ENCODE measurements around the gene ADAM15.
A peak's percentile ranks its signal among the peaks of the same experiment; 100 is the strongest.

The ADAM15 gene

GRCh38 chr1:155078469-155079209 lies 27.5 kb downstream of the ADAM15 start, which contains the start of gene EFNA3:
Gene EFNA3 (plus strand): TSS chr1:155078837. CDS start chr1:155078942, 105 bp downstream.
- no peaks in the 10 kb centered on the region for H3K27me3 ChIP-seq (ENCODE audit: low read length)

DNA sequence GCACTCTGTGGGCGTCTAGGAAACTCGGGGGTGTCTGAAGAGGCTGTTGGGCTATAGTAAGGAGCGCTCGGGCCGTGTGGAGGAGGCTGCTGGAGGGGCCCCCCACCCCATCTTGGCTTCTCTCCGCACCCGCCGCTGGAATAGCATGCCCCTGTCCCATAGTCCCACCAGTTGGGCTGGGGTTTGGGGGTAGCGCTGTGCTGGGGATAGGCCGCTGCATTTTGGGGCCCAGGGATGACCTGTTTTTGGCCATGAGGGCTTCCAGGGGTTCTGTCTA lies 28.0 kb downstream of the ADAM15 start:
- H3K9ac ChIP-seq (ENCODE audit: low read length), result peak overlapping the region; percentile 29
- peak overlapping the region; percentile 73 for H3K4me2 ChIP-seq (ENCODE audit: low read depth, low read length, poor library complexity, severe bottlenecking)
- no peaks in the 10 kb centered on the region for H3K9me3 ChIP-seq (ENCODE audit: insufficient read depth, low read length)
- no peak overlapping the region for H2AFZ ChIP-seq (ENCODE audit: low read depth, low read length, severe bottlenecking)
- H3F3A ChIP-seq (ENCODE audit: insufficient read depth), result no peaks in the 10 kb centered on the region
- H3K27me3 ChIP-seq (ENCODE audit: low read length), result no peaks in the 10 kb centered on the region
- no peaks in the 10 kb centered on the region for H3K36me3 ChIP-seq (ENCODE audit: low read length)
- H3K27ac ChIP-seq (ENCODE audit: low read depth, low read length), result no peak overlapping the region
- H3K9me2 ChIP-seq (replicated peaks; ENCODE audit: insufficient read depth, low read length), result no peaks in the 10 kb centered on the region
- H4K20me1 ChIP-seq (ENCODE audit: low read depth, low read length), result no peaks in the 10 kb centered on the region
- TF ChIP-seq CTCF (IDR thresholded peaks at IDR 0.05; ENCODE audit: insufficient read depth, low read length, poor library complexity, severe bottlenecking), result no peak
- no peak for TF ChIP-seq EZH2phosphoT487 (conservative IDR thresholded peaks at IDR 0.05; ENCODE audit: low read length)
- H3K4me3 ChIP-seq (ENCODE audit: insufficient read depth, low read length, poor library complexity, severe bottlenecking), result peak overlapping the region; percentile 44
- H3K79me2 ChIP-seq (ENCODE audit: insufficient read depth, low read length), result no peaks in the 10 kb centered on the region

More at GRCh38 chr1:155078469-155079209, 27.5 kb downstream of the ADAM15 start, which contains the start of gene EFNA3:
- Histone ChIP-seq H4K20me1 (ENCODE audit: low read depth, low read length) (no peaks in the 10 kb centered on the region), H3K79me2 (ENCODE audit: insufficient read depth, low read length) (no peaks in the 10 kb centered on the region), H3F3A (ENCODE audit: insufficient read depth) (no peaks in the 10 kb centered on the region), H3K36me3 (ENCODE audit: low read length) (no peaks in the 10 kb centered on the region), H2AFZ (ENCODE audit: low read depth, low read length, severe bottlenecking) (no peak within 1 kb of the TSS), H3K4me3 (ENCODE audit: insufficient read depth, low read length, poor library complexity, severe bottlenecking) (peak within 1 kb of the TSS; percentile 44), H3K27ac (ENCODE audit: low read depth, low read length) (no peak within 1 kb of the TSS), H3K9me3 (ENCODE audit: insufficient read depth, low read length) (no peaks in the 10 kb centered on the region), H3K9me2 (replicated peaks; ENCODE audit: insufficient read depth, low read length) (no peaks in the 10 kb centered on the region), H3K9ac (ENCODE audit: low read length) (peak within 1 kb of the TSS; percentile 29), H3K4me2 (ENCODE audit: low read depth, low read length, poor library complexity, severe bottlenecking) (peak within 1 kb of the TSS; percentile 73)
- TF ChIP-seq EZH2phosphoT487 (conservative IDR thresholded peaks at IDR 0.05; ENCODE audit: low read length), result no peak; the same call in 1 of the 2 replicates
- no peak for TF ChIP-seq CTCF (IDR thresholded peaks at IDR 0.05; ENCODE audit: insufficient read depth, low read length, poor library complexity, severe bottlenecking)

GRCh38 chr1:155079487-155080311 lies 28.6 kb downstream of the ADAM15 start:
- Histone ChIP-seq H3K9me3 (ENCODE audit: insufficient read depth, low read length) (no peaks in the 10 kb centered on the region), H3K4me2 (ENCODE audit: low read depth, low read length, poor library complexity, severe bottlenecking) (peak overlapping the region; percentile 73), H3K27ac (ENCODE audit: low read depth, low read length) (no peak overlapping the region), H2AFZ (ENCODE audit: low read depth, low read length, severe bottlenecking) (no peak overlapping the region), H3K9ac (ENCODE audit: low read length) (peak overlapping the region; percentile 29; the same call in 1 of the 2 replicates), H3K27me3 (ENCODE audit: low read length) (no peaks in the 10 kb centered on the region), H3K4me3 (ENCODE audit: insufficient read depth, low read length, poor library complexity, severe bottlenecking) (no peak overlapping the region), H3F3A (ENCODE audit: insufficient read depth) (no peaks in the 10 kb centered on the region), H3K79me2 (ENCODE audit: insufficient read depth, low read length) (no peaks in the 10 kb centered on the region), H3K9me2 (replicated peaks; ENCODE audit: insufficient read depth, low read length) (no peaks in the 10 kb centered on the region), H4K20me1 (ENCODE audit: low read depth, low read length) (no peaks in the 10 kb centered on the region), H3K36me3 (ENCODE audit: low read length) (no peaks in the 10 kb centered on the region)
- TF ChIP-seq CTCF (IDR thresholded peaks at IDR 0.05; ENCODE audit: insufficient read depth, low read length, poor library complexity, severe bottlenecking) (no peak), EZH2phosphoT487 (conservative IDR thresholded peaks at IDR 0.05; ENCODE audit: low read length) (no peak)
